PC-9 (cell line): ENCODE data around the gene ST8SIA4. TPM values are rescaled to one million over a fixed set of nuclear protein-coding genes. Genes with fewer than 3 reads are reported as not detected.

Source experiments
- BruUV-seq: library from RNA; stranded (reverse); fragments of 400-500 nt; replicated peaks from 2 replicates; lab custom pipeline; 2021; lab: Mats Ljungman, UMichigan
- CTCF ChIA-PET: fragments of 300-600 bp; sonication (Branson Sonifier 250); formaldehyde crosslinking; loops from one replicate; lab custom pipeline; 2022; ENCODE audit warnings: antibody characterized with exemption; lab: Charles Lee
- POLR2A ChIA-PET: fragments of 300-600 bp; sonication (Branson Sonifier 250); formaldehyde crosslinking; loops from one replicate; lab custom pipeline; 2022; ENCODE audit warnings: antibody characterized with exemption; ENCODE audit not compliant: unreplicated experiment; lab: Charles Lee
- DNase-seq, 2 experiments: peaks; one replicate each; pipeline versions ENCODE4 v3.0.0 to v3.0.0-alpha.2; 2015 to 2022; ENCODE audit warnings: mixed read lengths in 1 of 2
- H2AFZ ChIP-seq: fragments of 200-600 bp; sonication (generic); 2 replicates; pipeline ENCODE4 v1.8.1; 2017; ENCODE audit warnings: antibody characterized with exemption
- H3F3A ChIP-seq: fragments of 200-600 bp; sonication (generic); 2 replicates; pipeline ENCODE4 v1.8.1; 2017; ENCODE audit warnings: antibody characterized with exemption, mild to moderate bottlenecking, low read depth; ENCODE audit not compliant: insufficient read depth
- H3K27ac ChIP-seq: fragments of 200-600 bp; sonication (generic); 2 replicates; pipeline ENCODE4 v1.6.1; 2016; ENCODE audit warnings: mixed run types
- H3K27me3 ChIP-seq: fragments of 200-600 bp; sonication (generic); 2 replicates; pipeline ENCODE4 v1.6.1; 2016; ENCODE audit warnings: low read depth, mixed run types; ENCODE audit not compliant: insufficient read depth
- H3K36me3 ChIP-seq: fragments of 200-600 bp; sonication (generic); 2 replicates; pipeline ENCODE4 v1.6.1; 2016; ENCODE audit warnings: low read depth, mixed run types
- H3K4me1 ChIP-seq: fragments of 200-600 bp; sonication (generic); replicated peaks from 2 replicates; pipeline ENCODE4 v1.6.1; 2016; ENCODE audit warnings: mixed run types; ENCODE audit not compliant: insufficient read depth
- H3K4me2 ChIP-seq: fragments of 200-600 bp; sonication (generic); 2 replicates; pipeline ENCODE4 v1.6.1; 2017; ENCODE audit warnings: mixed run types
- H3K4me3 ChIP-seq: fragments of 200-600 bp; sonication (generic); 2 replicates; pipeline ENCODE4 v1.6.1; 2016; ENCODE audit warnings: mixed run types
- H3K79me2 ChIP-seq: fragments of 200-600 bp; sonication (generic); 2 replicates; pipeline ENCODE4 v1.6.1; 2017; ENCODE audit warnings: low read depth, mixed run types
- H3K9me2 ChIP-seq: fragments of 200-600 bp; sonication (generic); 2 replicates; pipeline ENCODE4 v1.8.1; 2017; ENCODE audit warnings: mild to moderate bottlenecking; ENCODE audit not compliant: insufficient read depth
- H3K9me3 ChIP-seq: fragments of 200-600 bp; sonication (generic); 2 replicates; pipeline ENCODE4 v1.8.1; 2016; ENCODE audit warnings: low read depth; ENCODE audit not compliant: insufficient read depth
- H4K20me1 ChIP-seq: fragments of 200-600 bp; sonication (generic); 2 replicates; pipeline ENCODE4 v1.8.1; 2017; ENCODE audit not compliant: insufficient read depth
- CTCF ChIP-seq: fragments of 200-600 bp; sonication (generic); conservative IDR thresholded peaks from 2 replicates; pipeline ENCODE4 v1.6.1; 2017; ENCODE audit warnings: mixed run types, antibody characterized with exemption, mild to moderate bottlenecking, moderate library complexity
- EZH2 ChIP-seq: fragments of 200-600 bp; sonication (generic); IDR thresholded peaks from 2 replicates; pipeline ENCODE4 v1.8.0; 2017; ENCODE audit warnings: antibody characterized with exemption, low read depth
- intact Hi-C: fragments of 100-400 bp; cut with micrococcal nuclease; formaldehyde crosslinking; loops from one replicate; pipeline ENCODE4 v1.10.0; 2022; ENCODE audit not compliant: unreplicated experiment
- total RNA-seq: library from RNA; stranded (reverse); gene quantifications from 2 replicates; pipeline ENCODE4 v1.2.3, GENCODE V29; 2021

The ST8SIA4 gene
- total RNA-seq, 1 experiment from 2014 or later, result 2.4 TPM

- Histone ChIP-seq H3K4me1 (0 out of 2 replicates have a peak, but pooled peaks cover 8% of the 10 kb centered on the region), H3K27ac (no peak overlapping the region), H3K4me2 (no peak overlapping the region), H4K20me1 (no peaks in the 10 kb centered on the region), H3K9me2 (no peaks in the 10 kb centered on the region), H2AFZ (no peak overlapping the region), H3F3A (no peaks in the 10 kb centered on the region), H3K9me3 (no peaks in the 10 kb centered on the region), H3K4me3 (no peak overlapping the region), H3K79me2 (no peaks in the 10 kb centered on the region), H3K27me3 (no peaks in the 10 kb centered on the region), H3K36me3 (no peaks in the 10 kb centered on the region)
- BruUV-seq, result no TSS peak
- CTCF ChIA-PET, result no interaction called here
- TF ChIP-seq CTCF (no peak), EZH2 (no peak)
- intact Hi-C loops, result no loop called here
- no peak for DNase-seq
- POLR2A ChIA-PET, result no interaction called here
Measured at GRCh38 chr5:100828898-100829356, 74.2 kb downstream of the ST8SIA4 start.

- CTCF ChIA-PET, result no interaction called here
- no peaks in the 10 kb centered on the region for H3K27me3 ChIP-seq
- BruUV-seq, result no TSS peak
- H3K79me2 ChIP-seq, result no peaks in the 10 kb centered on the region
- H3K9me3 ChIP-seq, result no peaks in the 10 kb centered on the region
- intact Hi-C loops, result no loop called here
- H2AFZ ChIP-seq, result no peak overlapping the region
- TF ChIP-seq CTCF (no peak), EZH2 (no peak)
- H3F3A ChIP-seq, result no peaks in the 10 kb centered on the region
- H3K27ac ChIP-seq, result no peak overlapping the region
- H3K36me3 ChIP-seq, result no peaks in the 10 kb centered on the region
- no peak for DNase-seq
- no peaks in the 10 kb centered on the region for H3K9me2 ChIP-seq
- H3K4me1 ChIP-seq, result 0 out of 2 replicates have a peak, but pooled peaks cover 8% of the 10 kb centered on the region
- no peak overlapping the region for H3K4me2 ChIP-seq
- POLR2A ChIA-PET, result no interaction called here
- no peaks in the 10 kb centered on the region for H4K20me1 ChIP-seq
- no peak overlapping the region for H3K4me3 ChIP-seq
Measured at GRCh38 chr5:100828071-100828897, 74.8 kb downstream of the ST8SIA4 start.

GRCh38 chr5:100827481-100827889 lies 75.6 kb downstream of the ST8SIA4 start:
- ChIA-PET CTCF (no interaction called here), POLR2A (no interaction called here)
- H3K36me3 ChIP-seq, result no peaks in the 10 kb centered on the region
- H3K4me1 ChIP-seq, result peaks cover 9% of the 10 kb centered on the region; the same call in 1 of the 2 replicates
- TF ChIP-seq CTCF, result no peak
- TF ChIP-seq EZH2, result no peak
- H3K9me2 ChIP-seq, result no peaks in the 10 kb centered on the region
- no peak overlapping the region for H3K27ac ChIP-seq
- H2AFZ ChIP-seq, result no peak overlapping the region
- no peaks in the 10 kb centered on the region for H4K20me1 ChIP-seq
- peak in 1 of 2 experiments; percentile 18 for DNase-seq
- intact Hi-C loops, result no loop called here
- no peaks in the 10 kb centered on the region for H3F3A ChIP-seq
- H3K9me3 ChIP-seq, result no peaks in the 10 kb centered on the region
- no peak overlapping the region for H3K4me3 ChIP-seq
- H3K27me3 ChIP-seq, result no peaks in the 10 kb centered on the region
- BruUV-seq, result no TSS peak
- H3K79me2 ChIP-seq, result no peaks in the 10 kb centered on the region
- peak overlapping the region; percentile 12; the same call in 1 of the 2 replicates for H3K4me2 ChIP-seq
